Fibroblast of villous mesenchyme (primary cell): ENCODE measurements around the gene KLHDC1. TPM values are rescaled to one million over a fixed set of nuclear protein-coding genes. Genes with fewer than 3 reads are reported as not detected.

Experiments
- DNase-seq: peaks from one replicate; pipeline ENCODE4 v3.0.0-alpha.2; 2010; ENCODE audit warnings: low read depth
- H3K4me3 ChIP-seq: 2 replicates; pipeline ENCODE4 v1.5.1; 2011; ENCODE audit warnings: low read depth, mild to moderate bottlenecking, low read length
- total RNA-seq: library from RNA; depleted of rRNA; stranded (reverse); fragments of >200 nt; gene quantifications from 2 replicates; pipeline ENCODE4 v1.2.3, GENCODE V29; 2012
- TF ChIP-seq, protein P1 (sequence below): IDR thresholded peaks from 2 replicates; pipeline ENCODE4 v1.5.1; 2012; ENCODE audit warnings: low read depth, mild to moderate bottlenecking, low read length; ENCODE audit not compliant: insufficient read depth

Gene KLHDC1
- total RNA-seq, 1 donor, result 3.0 TPM

DNA sequence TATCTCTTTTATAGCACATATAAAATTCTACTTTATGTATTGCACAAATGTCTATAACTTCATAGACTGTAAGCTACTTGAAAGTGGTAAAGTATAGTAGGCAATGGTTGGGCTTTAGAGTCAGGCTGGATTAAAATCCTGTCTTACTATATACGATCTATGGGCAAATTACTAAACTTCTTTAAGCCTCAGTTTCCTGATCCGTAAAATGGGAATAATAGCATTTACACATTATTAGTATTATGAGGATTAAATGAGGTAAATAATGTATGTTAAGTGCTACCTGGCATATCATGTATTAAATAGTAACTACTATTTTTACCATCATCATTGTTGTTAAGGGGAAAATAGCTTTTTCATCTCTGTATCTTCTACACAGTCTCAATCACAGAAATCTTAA is 19.3 kb upstream of the KLHDC1 start:
- TF ChIP-seq, protein P1, sequence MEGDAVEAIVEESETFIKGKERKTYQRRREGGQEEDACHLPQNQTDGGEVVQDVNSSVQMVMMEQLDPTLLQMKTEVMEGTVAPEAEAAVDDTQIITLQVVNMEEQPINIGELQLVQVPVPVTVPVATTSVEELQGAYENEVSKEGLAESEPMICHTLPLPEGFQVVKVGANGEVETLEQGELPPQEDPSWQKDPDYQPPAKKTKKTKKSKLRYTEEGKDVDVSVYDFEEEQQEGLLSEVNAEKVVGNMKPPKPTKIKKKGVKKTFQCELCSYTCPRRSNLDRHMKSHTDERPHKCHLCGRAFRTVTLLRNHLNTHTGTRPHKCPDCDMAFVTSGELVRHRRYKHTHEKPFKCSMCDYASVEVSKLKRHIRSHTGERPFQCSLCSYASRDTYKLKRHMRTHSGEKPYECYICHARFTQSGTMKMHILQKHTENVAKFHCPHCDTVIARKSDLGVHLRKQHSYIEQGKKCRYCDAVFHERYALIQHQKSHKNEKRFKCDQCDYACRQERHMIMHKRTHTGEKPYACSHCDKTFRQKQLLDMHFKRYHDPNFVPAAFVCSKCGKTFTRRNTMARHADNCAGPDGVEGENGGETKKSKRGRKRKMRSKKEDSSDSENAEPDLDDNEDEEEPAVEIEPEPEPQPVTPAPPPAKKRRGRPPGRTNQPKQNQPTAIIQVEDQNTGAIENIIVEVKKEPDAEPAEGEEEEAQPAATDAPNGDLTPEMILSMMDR, result no peak
- DNase-seq, result no peak
- no peak overlapping the region for H3K4me3 ChIP-seq

DNA sequence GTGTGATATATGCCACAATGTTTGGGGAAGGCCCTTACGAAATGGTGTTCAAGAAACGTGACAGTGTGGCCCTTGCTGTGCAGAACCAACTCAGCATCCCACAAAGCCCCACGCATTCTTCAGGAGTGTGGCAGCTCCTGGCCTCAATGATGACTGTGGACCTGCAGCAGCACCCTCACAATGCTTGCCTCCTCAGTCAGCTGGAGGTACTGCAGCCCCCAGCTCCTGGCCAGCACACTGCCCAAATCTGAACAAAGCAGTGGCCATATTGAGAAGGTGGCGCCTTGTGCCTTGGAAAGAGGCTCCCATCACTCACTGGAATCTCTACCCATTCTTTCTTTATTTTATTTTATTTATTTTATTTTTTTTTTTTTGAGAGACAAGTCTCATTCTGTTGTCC is 15.3 kb upstream of the KLHDC1 start:
- no peak for DNase-seq
- no peak overlapping the region for H3K4me3 ChIP-seq
- TF ChIP-seq, protein P1, result peak; percentile 14

DNA sequence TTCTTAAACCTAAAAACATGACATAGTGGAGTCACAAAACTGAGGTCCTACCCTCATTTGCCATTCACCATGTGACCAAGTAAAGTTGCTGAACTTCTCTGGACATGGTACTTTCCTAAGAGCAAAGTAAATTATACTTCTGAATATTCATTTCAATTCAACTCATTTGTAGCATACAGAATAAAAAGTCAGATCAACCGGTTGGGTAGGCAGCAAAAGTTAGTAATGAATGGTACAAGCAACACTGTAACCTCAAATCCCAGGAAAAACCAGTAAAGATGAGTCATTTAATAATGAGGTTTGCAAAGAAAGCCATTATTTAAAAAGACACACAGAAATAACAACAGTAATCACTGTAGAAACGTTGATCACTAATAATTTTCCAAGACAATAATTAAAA is 13.6 kb upstream of the KLHDC1 start:
- DNase-seq, result no peak
- TF ChIP-seq, protein P1, result no peak
- no peak overlapping the region for H3K4me3 ChIP-seq

DNA sequence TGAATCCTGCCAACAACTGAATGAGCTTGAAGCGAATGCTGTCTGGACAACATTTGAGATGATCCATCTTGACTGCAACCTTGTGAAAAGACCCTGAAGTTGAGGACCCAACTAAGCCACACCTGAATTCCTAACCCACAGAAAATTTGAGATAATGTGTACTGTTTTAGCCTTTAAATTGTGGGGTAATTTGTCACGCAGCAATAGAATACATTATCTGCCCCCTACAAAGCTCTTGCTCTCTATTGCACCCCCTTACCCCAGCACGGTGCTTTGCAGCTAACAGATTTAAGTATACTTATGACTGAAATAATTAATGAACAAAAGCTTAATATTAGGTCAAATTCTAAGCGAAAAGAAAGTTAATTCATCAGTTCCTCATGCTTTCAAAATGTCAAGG is 6.5 kb upstream of the KLHDC1 start:
- no peak overlapping the region for H3K4me3 ChIP-seq
- DNase-seq, result no peak
- TF ChIP-seq, protein P1, result no peak

DNA sequence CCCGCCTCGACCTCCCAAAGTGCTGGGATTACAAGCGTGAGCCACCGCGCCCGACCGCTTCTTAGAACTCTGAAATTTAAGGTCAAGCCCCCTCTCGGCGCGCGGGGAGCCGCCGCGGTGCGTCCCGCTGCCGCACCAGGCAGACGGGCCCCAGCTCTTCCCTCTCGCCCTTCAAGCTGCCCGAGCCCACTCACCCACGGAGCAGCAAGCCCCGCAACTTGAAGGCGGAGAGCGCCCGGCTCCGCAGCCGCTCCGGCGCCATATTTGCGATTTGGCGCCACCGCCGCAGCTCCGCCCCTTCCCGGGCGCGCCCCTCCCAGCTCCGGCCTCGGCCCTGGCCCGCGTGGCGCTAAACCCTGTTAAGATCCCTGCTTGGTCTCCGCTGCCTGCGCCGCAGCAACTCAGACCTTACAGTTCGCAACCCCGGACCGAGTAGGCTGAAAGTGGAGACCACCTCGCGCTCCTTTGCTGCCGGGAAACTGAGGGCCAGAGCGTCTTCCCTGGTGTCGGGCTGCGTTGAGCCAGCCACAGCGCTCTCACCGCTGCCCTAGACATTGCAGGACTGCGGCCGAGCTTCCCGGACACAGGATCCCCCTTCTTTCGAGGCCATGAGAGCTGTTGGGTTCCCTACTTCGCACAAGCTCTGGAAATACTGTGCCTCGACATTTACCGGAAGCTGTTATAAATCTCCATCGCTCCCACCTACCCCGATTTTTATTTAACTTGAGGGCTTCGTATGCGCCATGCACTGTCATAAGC is 4.8 kb upstream of the KLHDC1 start, which contains the start of gene POLE2:
POLE2 (minus strand) TSS at position 273 of the 759 bp plus-strand sequence; CDS start at position 262, 11 bp downstream.
- TF ChIP-seq, protein P1, result no peak
- peak; percentile 66 for DNase-seq
- peak within 1 kb of the TSS; percentile 80 for H3K4me3 ChIP-seq

DNA sequence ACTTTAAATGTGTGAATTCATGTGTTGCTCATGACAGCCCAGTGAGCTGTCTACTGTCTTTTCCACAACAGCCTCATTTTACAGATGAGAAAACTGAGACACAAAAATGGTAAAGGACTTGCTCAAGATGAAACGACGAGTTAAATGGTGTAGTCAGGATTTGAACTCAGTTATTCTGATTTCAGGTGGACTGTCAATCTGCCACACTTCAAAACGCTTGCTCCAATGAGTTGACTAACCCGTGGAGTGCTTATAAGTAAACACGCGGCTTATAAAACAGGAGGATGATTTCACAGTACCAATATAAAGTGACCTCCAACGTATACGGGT is 4.3 kb upstream of the KLHDC1 start:
- H3K4me3 ChIP-seq, result no peak overlapping the region
- no peak for DNase-seq

More for the DNA sequence above, 4.3 kb upstream of the KLHDC1 start:
- TF ChIP-seq, protein P1, result no peak
